Parathyroid adenoma (tissue), 2 donors: Measurements from ENCODE around the gene CCNG2.

ENCODE experiments used
- H2AFZ ChIP-seq: fragments of 300-600 bp; sonication (generic); one replicate; pipeline ENCODE4 v1.7.0; 2017; ENCODE audit warnings: antibody characterized with exemption, mild to moderate bottlenecking
- H3K27ac ChIP-seq: fragments of 300-600 bp; sonication (generic); one replicate; pipeline ENCODE4 v1.7.0; 2017
- H3K27me3 ChIP-seq: fragments of 300-600 bp; sonication (generic); one replicate; pipeline ENCODE4 v1.7.0; 2017; ENCODE audit warnings: low read length; ENCODE audit not compliant: control insufficient read depth, insufficient read depth
- H3K36me3 ChIP-seq: fragments of 300-600 bp; sonication (generic); one replicate; pipeline ENCODE4 v1.7.0; 2017; ENCODE audit warnings: low read length; ENCODE audit not compliant: control insufficient read depth, insufficient read depth
- H3K4me1 ChIP-seq: fragments of 300-600 bp; sonication (generic); one replicate; pipeline ENCODE4 v1.7.0; 2017; ENCODE audit warnings: control low read depth
- H3K4me2 ChIP-seq: fragments of 300-600 bp; sonication (generic); one replicate; pipeline ENCODE4 v1.7.0; 2017; ENCODE audit warnings: low read length
- H3K4me3 ChIP-seq: fragments of 300-600 bp; sonication (generic); one replicate; pipeline ENCODE4 v1.7.0; 2017; ENCODE audit warnings: low read depth, low read length
- H3K79me2 ChIP-seq: fragments of 300-600 bp; sonication (generic); one replicate; pipeline ENCODE4 v1.7.0; 2017; ENCODE audit warnings: control low read depth
- H3K9ac ChIP-seq: fragments of 300-600 bp; sonication (generic); one replicate; pipeline ENCODE4 v1.7.0; 2017; ENCODE audit warnings: mild to moderate bottlenecking
- H3K9me3 ChIP-seq: fragments of 300-600 bp; sonication (generic); one replicate; pipeline ENCODE4 v1.7.0; 2017; ENCODE audit warnings: low read length; ENCODE audit not compliant: control insufficient read depth
- TF ChIP-seq, protein P1 (sequence below): fragments of 300-600 bp; sonication (generic); IDR thresholded peaks from one replicate; pipeline ENCODE4 v1.7.0; 2017; ENCODE audit warnings: antibody characterized with exemption, mild to moderate bottlenecking
- donor health status: primary hyperparathyroidism.

The CCNG2 gene

DNA sequence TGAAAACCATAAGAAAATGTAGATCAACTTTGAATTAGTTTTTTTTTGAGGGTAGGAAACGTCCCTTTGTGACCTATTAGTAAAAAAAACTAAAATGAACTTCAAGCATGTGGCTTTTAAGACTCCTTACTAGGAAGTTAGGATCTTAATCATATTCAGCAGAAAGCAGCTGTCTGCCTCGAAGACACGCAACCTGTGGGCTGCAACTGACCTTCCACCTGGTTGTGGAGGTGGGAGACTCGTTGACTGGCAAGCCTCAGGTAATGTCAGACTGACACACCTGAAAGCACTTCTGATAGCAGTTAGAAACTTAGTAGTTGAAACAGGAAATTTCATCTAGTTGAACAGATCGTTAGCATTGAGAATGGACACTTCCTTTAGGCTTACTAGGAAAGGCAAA lies 37.4 kb downstream of the CCNG2 start:
- H3K9ac ChIP-seq = no peak overlapping the region
- no peaks in the 10 kb centered on the region for H3K36me3 ChIP-seq
- no peaks in the 10 kb centered on the region for H3K9me3 ChIP-seq
- no peak overlapping the region for H3K4me2 ChIP-seq
- H3K79me2 ChIP-seq = no peaks in the 10 kb centered on the region
- no peak overlapping the region for H3K27ac ChIP-seq
- no peak overlapping the region for H2AFZ ChIP-seq
- no peaks in the 10 kb centered on the region for H3K27me3 ChIP-seq
- TF ChIP-seq, protein P1, sequence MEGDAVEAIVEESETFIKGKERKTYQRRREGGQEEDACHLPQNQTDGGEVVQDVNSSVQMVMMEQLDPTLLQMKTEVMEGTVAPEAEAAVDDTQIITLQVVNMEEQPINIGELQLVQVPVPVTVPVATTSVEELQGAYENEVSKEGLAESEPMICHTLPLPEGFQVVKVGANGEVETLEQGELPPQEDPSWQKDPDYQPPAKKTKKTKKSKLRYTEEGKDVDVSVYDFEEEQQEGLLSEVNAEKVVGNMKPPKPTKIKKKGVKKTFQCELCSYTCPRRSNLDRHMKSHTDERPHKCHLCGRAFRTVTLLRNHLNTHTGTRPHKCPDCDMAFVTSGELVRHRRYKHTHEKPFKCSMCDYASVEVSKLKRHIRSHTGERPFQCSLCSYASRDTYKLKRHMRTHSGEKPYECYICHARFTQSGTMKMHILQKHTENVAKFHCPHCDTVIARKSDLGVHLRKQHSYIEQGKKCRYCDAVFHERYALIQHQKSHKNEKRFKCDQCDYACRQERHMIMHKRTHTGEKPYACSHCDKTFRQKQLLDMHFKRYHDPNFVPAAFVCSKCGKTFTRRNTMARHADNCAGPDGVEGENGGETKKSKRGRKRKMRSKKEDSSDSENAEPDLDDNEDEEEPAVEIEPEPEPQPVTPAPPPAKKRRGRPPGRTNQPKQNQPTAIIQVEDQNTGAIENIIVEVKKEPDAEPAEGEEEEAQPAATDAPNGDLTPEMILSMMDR = no peak
- no peak overlapping the region for H3K4me3 ChIP-seq
- H3K4me1 ChIP-seq = no peaks in the 10 kb centered on the region

DNA sequence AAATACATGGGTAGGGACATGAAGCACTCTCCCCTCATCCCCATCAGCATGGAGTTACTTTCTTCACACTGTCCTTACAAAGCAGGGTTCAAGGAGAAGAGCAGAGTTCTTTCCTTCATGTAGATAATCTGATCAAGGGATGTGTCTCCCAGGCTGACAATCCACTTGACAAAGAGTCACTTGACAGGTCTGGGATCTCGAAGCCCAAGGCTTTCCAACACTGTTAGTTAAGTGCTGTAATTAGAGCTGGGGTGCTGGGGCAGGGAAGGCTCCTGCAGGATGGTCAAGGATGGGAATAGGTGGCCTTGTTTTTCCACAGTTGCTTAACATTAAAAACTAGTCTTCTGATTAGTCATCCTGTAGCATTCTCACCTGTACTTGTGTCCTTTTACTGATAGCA lies 38.0 kb downstream of the CCNG2 start:
- Histone ChIP-seq H3K36me3 (no peaks in the 10 kb centered on the region), H3K9ac (no peak overlapping the region), H3K27me3 (no peaks in the 10 kb centered on the region), H3K4me1 (no peaks in the 10 kb centered on the region), H3K4me3 (no peak overlapping the region), H3K4me2 (no peak overlapping the region), H2AFZ (no peak overlapping the region), H3K27ac (no peak overlapping the region), H3K79me2 (no peaks in the 10 kb centered on the region), H3K9me3 (no peaks in the 10 kb centered on the region)
- TF ChIP-seq, protein P1 = no peak

DNA sequence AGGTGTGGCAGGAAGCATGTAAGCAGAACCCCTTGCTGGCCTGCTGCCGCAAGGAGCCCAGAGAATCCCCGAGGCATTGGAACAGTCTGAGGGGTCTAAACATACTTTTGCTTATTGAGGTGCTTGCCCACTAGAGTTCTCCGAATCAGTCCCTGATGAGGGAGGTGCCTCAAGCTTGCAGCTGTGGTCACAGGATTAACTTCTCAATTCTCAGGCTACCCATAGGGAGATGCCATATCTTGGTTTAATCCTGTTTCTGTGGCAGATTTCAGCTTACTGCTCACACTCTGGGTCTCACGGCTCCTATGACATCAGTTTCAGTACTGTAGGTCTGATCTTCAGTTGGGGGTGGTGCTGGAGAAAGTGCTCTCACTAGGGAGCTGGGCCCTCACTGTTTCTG lies 39.9 kb downstream of the CCNG2 start:
- TF ChIP-seq, protein P1 = no peak
- H3K4me2 ChIP-seq = no peak overlapping the region
- no peaks in the 10 kb centered on the region for H3K4me1 ChIP-seq
- H3K9me3 ChIP-seq = no peaks in the 10 kb centered on the region
- H3K79me2 ChIP-seq = no peaks in the 10 kb centered on the region
- no peak overlapping the region for H2AFZ ChIP-seq
- H3K27me3 ChIP-seq = no peaks in the 10 kb centered on the region
- H3K27ac ChIP-seq = no peak overlapping the region
- H3K4me3 ChIP-seq = no peak overlapping the region
- H3K9ac ChIP-seq = no peak overlapping the region
- no peaks in the 10 kb centered on the region for H3K36me3 ChIP-seq

DNA sequence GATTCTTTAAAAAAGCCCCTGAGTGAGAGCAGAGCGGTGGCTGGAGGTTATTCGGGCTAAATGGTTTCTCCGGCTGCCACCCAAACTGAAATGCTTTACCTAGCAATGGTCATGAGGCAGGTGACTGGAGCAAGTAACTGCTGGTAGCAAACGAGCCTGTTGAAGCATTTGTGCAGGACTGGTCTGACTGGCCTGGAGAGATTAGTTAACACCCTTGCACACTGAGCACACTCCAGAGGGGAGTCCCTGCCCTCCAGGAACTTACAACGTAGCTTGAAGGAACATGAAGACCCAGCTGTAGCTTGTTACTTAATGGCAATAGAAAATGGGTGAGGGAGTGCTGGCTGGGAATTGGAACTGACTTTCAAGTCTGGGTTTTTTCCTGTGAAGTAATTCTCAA lies 40.4 kb downstream of the CCNG2 start:
- Histone ChIP-seq H3K4me2 (no peak overlapping the region), H3K4me1 (no peaks in the 10 kb centered on the region), H3K27ac (no peak overlapping the region), H3K4me3 (no peak overlapping the region), H3K79me2 (no peaks in the 10 kb centered on the region), H2AFZ (no peak overlapping the region), H3K27me3 (no peaks in the 10 kb centered on the region), H3K9me3 (no peaks in the 10 kb centered on the region), H3K9ac (no peak overlapping the region), H3K36me3 (no peaks in the 10 kb centered on the region)
- TF ChIP-seq, protein P1 = no peak

DNA sequence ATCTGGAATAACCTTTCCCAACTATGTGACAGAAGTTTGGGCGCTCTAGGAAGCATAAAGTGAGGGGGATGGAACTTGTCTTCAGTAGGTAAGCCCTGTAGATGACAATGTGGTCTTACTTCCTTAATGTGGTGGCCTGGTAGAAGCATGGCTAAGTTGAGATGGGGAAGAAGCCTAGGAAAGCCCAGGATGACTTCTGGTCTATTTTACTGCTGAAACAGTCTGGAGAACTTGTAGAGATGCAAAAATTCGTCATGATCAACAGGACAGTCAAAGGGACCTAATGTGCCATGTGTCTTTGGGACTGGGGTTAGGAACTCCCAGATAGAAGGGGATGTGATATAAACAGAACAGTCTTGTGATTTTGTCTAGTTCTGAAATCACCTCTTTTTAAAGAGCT lies 40.8 kb downstream of the CCNG2 start:
- TF ChIP-seq, protein P1 = no peak
- H3K36me3 ChIP-seq = no peaks in the 10 kb centered on the region
- H3K27ac ChIP-seq = no peak overlapping the region
- no peaks in the 10 kb centered on the region for H3K9me3 ChIP-seq
- H3K4me1 ChIP-seq = no peaks in the 10 kb centered on the region
- no peaks in the 10 kb centered on the region for H3K79me2 ChIP-seq
- no peak overlapping the region for H2AFZ ChIP-seq
- H3K27me3 ChIP-seq = no peaks in the 10 kb centered on the region
- H3K9ac ChIP-seq = no peak overlapping the region
- no peak overlapping the region for H3K4me3 ChIP-seq
- no peak overlapping the region for H3K4me2 ChIP-seq
